T-helper 2 cell treated with Interferon-gamma antibody and Interleukin-4, amounts not matched to agents 5 μg/mL and 100 μg/mL, for 36 hours (primary cell): Measurements from ENCODE around the gene GLE1.
"Not testable (repeated sequence)": the region's sequence is repeated elsewhere in the genome, so short reads cannot be mapped to it uniquely, and the experiment has no call there.

ENCODE experiments used
- DNase-seq: peaks from one replicate; pipeline ENCODE4 v3.0.0; 2021; ENCODE audit warnings: low spot score
- H3K27ac Mint-ChIP-seq: one replicate; pipeline ENCODE4 v1.8.0; 2021; ENCODE audit warnings: mild to moderate bottlenecking, mixed read lengths
- H3K27me3 Mint-ChIP-seq: one replicate; pipeline ENCODE4 v1.8.0; 2021; ENCODE audit warnings: low read depth, mixed read lengths
- H3K36me3 Mint-ChIP-seq: one replicate; pipeline ENCODE4 v1.8.0; 2021; ENCODE audit warnings: low read depth, mixed read lengths
- H3K4me1 Mint-ChIP-seq: one replicate; pipeline ENCODE4 v1.8.0; 2021; ENCODE audit warnings: low read depth, mixed read lengths
- H3K4me3 Mint-ChIP-seq: one replicate; pipeline ENCODE4 v1.8.0; 2022; ENCODE audit warnings: mild to moderate bottlenecking, moderate library complexity, mixed read lengths
- H3K9me3 Mint-ChIP-seq: one replicate; pipeline ENCODE4 v1.8.0; 2021; ENCODE audit warnings: mixed read lengths

Gene GLE1

DNA sequence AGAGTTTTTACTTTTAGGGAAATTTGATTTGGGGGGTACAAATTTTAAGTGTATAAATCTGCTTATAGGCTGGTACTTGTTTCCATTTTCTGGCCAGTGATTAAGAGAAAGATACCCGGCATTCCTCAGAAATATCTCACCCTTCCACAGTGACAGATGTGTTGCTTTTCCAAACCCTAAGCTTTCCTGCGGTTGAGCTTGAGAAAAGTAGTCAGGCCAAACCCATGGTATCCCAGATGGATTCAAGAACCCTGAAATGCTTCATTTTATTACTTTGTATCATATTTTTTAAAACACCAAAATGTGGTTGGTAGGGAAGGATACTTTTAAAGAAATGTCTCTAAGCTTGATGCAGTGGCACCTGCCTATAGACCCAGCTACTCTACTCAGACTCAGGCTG is 71.4 kb downstream of the GLE1 start:
- H3K27me3 Mint-ChIP-seq: no peaks in the 10 kb centered on the region
- H3K9me3 Mint-ChIP-seq: no peaks in the 10 kb centered on the region
- peaks cover 2% of the 10 kb centered on the region for H3K4me1 Mint-ChIP-seq
- DNase-seq: no peak
- H3K27ac Mint-ChIP-seq: no peak overlapping the region
- H3K36me3 Mint-ChIP-seq: peaks cover 65% of the 10 kb centered on the region
- H3K4me3 Mint-ChIP-seq: no peak overlapping the region

DNA sequence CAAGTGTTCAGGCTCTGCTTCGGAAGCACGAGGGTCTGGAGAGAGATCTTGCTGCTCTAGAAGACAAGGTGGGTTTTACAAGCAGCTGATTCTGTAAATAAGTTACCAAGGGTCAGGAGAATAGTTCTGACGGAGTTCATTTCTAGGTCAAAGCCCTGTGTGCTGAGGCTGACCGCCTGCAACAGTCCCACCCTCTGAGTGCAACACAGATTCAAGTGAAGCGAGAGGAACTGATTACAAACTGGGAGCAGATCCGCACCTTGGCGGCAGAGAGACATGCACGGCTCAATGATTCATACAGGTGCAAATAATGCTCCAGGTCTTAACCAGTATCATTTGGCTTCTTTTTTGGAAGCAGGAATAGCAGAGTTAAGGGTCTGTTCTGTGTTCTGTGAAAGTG is 72.7 kb downstream of the GLE1 start:
- no peak for DNase-seq
- no peaks in the 10 kb centered on the region for H3K27me3 Mint-ChIP-seq
- peaks cover 73% of the 10 kb centered on the region for H3K36me3 Mint-ChIP-seq
- no peak overlapping the region for H3K27ac Mint-ChIP-seq
- H3K4me1 Mint-ChIP-seq: no peaks in the 10 kb centered on the region
- no peaks in the 10 kb centered on the region for H3K9me3 Mint-ChIP-seq
- no peak overlapping the region for H3K4me3 Mint-ChIP-seq

DNA sequence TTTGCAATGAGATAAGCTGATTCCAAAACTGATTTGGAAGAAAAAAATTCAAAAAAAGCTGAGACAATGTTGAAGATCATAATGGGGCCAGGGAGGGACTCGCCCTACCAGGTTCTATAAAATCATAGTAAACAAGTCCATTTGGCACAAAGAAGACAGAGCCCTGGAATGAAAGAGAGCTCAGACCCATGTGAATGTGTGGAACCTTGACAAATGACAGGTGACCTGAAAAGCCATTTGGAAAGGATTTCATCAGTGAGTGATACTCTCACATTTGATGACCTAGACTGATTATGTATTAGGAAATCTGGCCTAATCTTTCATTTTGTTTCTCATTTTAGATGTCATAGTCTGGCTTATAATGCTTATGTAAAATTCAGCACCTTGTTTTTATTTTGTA is 74.7 kb downstream of the GLE1 start:
- H3K4me1 Mint-ChIP-seq: no peaks in the 10 kb centered on the region
- H3K36me3 Mint-ChIP-seq: peaks cover 83% of the 10 kb centered on the region
- no peak overlapping the region for H3K27ac Mint-ChIP-seq
- no peaks in the 10 kb centered on the region for H3K9me3 Mint-ChIP-seq
- DNase-seq: no peak
- no peak overlapping the region for H3K4me3 Mint-ChIP-seq
- no peaks in the 10 kb centered on the region for H3K27me3 Mint-ChIP-seq

DNA sequence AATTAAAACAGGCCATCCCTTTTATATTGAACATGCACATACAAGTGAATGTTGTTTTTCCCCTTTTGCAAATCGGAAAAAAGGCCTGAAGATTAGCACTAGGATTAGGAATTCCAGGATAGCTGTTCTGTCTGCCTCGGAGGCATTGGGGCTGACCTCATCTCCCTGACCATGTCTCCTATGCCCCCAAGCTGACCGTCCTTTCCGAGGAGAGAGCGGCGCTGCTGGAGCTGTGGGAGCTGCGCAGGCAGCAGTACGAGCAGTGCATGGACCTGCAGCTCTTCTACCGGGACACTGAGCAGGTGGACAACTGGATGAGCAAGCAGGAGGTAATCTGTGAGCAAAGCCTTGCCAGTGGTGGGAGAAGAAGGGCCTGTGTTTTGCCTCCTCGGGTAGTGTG is 76.2 kb downstream of the GLE1 start:
- Mint-ChIP-seq H3K4me1 (no peaks in the 10 kb centered on the region), H3K27ac (no peak overlapping the region)

DNA sequence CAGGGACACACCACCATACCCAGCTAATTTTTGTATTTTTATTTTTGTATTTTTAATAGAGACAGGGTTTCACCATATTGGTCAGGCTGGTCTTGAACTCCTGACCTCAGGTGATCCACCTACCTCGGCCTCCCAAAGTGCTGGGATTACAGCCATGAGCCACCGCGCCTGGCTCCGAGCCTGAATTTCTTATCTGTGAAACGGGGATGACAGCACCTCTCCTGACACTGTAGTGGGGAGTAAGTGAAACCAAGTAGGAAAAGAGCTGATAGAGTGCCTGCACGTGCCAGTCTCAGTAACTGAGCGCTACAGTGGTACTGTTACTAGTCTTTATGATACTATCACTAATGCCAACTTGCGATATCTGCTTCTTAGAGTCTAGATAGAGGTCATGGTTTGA is 80.6 kb downstream of the GLE1 start:
- not testable (repeated sequence) for H3K27ac Mint-ChIP-seq, H3K4me3 Mint-ChIP-seq, DNase-seq, H3K27me3 Mint-ChIP-seq, H3K9me3 Mint-ChIP-seq, H3K4me1 Mint-ChIP-seq
- peaks cover 81% of the 10 kb centered on the region for H3K36me3 Mint-ChIP-seq

More for the DNA sequence above, 76.2 kb downstream of the GLE1 start:
- no peaks in the 10 kb centered on the region for H3K27me3 Mint-ChIP-seq
- H3K36me3 Mint-ChIP-seq: peaks cover 83% of the 10 kb centered on the region
- H3K9me3 Mint-ChIP-seq: no peaks in the 10 kb centered on the region
- no peak for DNase-seq
- H3K4me3 Mint-ChIP-seq: no peak overlapping the region

DNA sequence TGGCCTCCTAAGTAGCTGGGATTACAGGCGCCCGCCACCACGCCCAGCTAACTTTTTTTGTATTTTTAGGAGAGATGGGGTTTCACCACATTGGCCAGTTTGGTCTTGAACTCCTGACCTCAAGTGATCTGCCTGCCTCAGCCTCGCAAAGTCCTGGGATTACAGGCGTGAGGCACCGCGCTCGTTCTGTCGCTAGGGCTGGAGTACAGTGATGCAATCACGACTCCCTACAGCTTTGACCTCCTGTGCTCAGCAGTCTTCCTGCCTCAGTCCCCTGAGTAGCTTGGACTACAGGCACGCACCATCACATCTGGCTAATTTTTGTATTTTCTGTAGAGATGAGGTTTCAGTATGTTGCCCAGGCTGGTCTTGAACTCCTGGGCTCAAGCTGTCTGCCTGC is 82.4 kb downstream of the GLE1 start:
- H3K27me3 Mint-ChIP-seq, H3K4me3 Mint-ChIP-seq, H3K9me3 Mint-ChIP-seq, DNase-seq, H3K4me1 Mint-ChIP-seq: not testable (repeated sequence)
- Mint-ChIP-seq H3K36me3 (peaks cover 80% of the 10 kb centered on the region), H3K27ac (peak overlapping the region; percentile 38)

DNA sequence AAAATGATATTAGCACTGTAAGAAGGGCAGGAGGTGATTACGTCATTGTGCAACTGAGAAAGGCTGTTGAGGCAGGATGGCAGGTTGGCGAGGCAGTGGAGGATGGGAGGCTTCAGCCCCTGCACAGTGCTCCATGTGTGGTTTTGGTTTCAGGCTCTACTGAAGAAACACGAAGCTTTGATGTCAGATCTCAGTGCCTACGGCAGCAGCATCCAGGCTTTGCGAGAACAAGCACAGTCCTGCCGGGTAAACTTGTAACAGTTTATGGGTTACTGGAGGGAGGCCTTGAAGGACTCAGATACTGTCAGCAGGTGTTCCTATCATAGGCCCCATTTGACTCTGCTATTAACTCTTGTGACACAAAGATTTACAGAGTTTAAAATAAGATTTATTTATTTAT is 82.9 kb downstream of the GLE1 start:
- Mint-ChIP-seq H3K4me3 (no peak overlapping the region), H3K4me1 (peaks cover 7% of the 10 kb centered on the region), H3K9me3 (no peaks in the 10 kb centered on the region), H3K36me3 (peaks cover 80% of the 10 kb centered on the region), H3K27me3 (no peaks in the 10 kb centered on the region), H3K27ac (peak overlapping the region; percentile 38)
- peak; percentile 49 for DNase-seq

DNA sequence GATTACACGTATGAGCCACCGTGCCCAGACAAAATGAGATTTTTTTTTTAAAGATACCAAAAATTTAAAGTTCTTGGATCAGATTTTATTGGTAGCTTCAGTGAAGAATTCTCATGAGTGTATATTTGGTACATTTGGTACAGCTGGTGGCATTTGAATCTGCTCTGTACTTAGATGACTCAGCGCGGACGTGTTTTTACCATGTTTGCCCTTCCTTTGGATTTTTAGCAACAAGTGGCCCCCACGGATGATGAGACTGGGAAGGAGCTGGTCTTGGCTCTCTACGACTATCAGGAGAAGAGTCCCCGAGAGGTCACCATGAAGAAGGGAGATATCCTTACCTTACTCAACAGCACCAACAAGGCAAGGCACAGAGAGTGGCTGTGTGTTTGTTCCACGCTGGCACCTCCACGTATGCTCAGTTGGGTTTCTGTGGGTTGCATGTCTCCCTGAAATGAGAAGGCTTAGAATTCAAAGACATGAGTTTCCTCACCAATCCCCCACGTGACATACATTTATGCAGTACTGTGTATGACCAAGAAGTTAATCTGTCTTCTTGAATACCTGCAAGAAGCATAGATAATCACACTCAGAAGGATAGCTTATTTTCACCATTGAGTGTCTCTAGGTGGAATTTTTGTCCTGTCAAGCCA is 84.2 kb downstream of the GLE1 start:
- Mint-ChIP-seq H3K9me3 (no peaks in the 10 kb centered on the region), H3K4me3 (no peak overlapping the region), H3K27ac (peak overlapping the region; percentile 31), H3K4me1 (peaks cover 7% of the 10 kb centered on the region), H3K27me3 (no peaks in the 10 kb centered on the region), H3K36me3 (peaks cover 76% of the 10 kb centered on the region)
- no peak for DNase-seq
